Superior temporal gyrus (tissue), 1 donor: Measurements from ENCODE around the gene DGKQ.
A peak's percentile ranks its signal among the peaks of the same experiment; 100 is the strongest.
"Not testable (repeated sequence)": the region's sequence is repeated elsewhere in the genome, so short reads cannot be mapped to it uniquely, and the experiment has no call there.

Experiments used
- DNase-seq: peaks from one replicate; pipeline ENCODE4 v3.0.0-alpha.2; 2016; ENCODE audit errors: extremely low spot score

The DGKQ gene

DNA sequence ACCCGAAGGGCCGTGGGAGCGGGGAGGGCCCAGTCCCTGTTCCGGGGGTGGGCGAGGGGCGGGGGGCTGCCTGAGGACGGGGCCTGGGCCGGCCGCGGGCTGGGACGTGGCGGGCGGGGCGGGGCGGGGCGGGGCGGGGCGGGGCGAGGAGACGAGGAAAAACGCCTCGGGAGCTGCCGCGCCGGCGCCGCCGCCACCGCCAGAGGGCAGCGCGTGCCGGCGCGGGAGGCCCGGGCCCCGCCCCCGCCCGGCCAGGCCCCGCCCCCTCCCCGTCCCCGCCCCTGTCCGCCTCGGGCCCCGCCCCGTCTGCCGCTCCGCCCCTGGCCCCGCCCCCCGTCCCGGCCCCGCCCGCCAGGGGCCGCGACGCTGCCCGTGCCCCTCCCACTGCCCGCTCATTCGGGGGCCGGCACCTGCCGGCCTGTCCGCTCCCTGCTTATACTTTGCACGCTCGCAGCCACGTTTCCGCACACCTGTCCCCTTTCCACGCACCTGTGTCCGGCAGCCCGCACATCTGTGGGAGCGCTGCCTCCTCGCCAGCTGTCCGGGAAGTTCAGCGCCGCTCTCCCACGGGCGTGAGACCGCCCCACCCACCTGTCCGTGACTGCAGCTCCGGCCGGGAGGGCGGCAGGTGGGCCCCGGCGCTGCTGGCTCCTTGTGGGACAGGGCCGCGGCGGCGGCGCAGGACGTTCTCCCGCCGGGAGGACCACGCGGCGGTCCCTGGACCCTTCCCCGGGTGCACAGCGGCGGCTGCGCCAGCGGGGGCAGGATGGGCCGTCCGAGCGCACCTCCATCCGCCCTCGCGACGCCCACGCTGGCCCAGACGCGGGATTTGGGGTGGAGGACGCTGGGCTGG, 36.4 kb upstream of the DGKQ start:
- peak; percentile 43 for DNase-seq

DNA sequence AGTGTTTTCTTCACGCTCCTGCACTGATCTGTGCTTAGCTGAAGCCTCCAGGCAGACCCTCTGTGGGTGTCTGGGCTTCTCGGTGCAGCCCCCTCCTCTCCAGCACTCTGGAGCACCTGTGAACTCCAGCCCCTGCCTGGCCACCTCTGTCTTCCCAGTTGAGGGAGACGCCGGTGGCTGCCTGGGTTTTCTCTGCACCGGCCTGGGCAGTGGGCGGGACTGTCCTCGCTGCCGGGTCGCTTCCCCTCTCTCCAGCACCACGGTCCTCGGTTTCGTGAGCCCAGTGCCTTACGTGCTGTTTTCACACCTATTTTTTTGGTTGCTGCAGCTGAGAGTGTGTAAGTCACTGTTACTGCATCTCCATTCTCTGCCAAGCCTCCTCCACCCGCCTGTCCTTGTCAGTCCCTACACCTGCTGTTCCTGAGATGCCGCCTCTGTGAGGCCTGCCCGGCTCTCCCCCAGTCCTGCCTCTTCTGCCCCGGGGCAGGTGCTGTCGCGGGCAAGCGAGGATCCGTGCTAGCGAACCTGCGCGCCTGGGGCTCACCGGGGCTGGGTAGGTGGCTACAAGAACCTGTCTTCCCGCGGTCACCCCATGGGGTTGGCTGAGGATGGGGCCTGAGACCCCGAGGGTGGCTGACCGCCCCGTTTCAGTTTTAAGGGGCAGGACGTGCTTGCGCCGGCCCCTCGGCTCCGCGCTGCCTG, 35.6 kb upstream of the DGKQ start:
- DNase-seq: no peak

DNA sequence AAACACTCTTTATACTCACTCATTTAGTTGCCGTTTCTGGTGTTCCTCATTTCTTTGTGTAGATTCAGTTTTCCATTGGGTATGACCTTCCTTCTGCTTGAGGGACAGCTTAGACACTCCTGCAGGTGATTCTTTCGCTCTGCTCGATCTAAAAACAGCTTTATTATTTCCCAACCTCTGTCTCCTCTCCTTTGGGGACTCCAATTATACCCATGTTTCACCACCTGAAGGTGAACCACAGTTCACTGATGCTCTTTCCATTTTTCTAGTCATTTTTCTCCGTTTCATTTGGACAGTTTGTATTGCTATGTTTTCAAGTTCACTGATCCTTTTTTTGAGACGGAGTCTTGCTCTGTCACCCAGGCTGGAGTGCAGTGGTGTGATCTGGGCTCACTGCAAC, 33.5 kb upstream of the DGKQ start:
- no peak for DNase-seq

DNA sequence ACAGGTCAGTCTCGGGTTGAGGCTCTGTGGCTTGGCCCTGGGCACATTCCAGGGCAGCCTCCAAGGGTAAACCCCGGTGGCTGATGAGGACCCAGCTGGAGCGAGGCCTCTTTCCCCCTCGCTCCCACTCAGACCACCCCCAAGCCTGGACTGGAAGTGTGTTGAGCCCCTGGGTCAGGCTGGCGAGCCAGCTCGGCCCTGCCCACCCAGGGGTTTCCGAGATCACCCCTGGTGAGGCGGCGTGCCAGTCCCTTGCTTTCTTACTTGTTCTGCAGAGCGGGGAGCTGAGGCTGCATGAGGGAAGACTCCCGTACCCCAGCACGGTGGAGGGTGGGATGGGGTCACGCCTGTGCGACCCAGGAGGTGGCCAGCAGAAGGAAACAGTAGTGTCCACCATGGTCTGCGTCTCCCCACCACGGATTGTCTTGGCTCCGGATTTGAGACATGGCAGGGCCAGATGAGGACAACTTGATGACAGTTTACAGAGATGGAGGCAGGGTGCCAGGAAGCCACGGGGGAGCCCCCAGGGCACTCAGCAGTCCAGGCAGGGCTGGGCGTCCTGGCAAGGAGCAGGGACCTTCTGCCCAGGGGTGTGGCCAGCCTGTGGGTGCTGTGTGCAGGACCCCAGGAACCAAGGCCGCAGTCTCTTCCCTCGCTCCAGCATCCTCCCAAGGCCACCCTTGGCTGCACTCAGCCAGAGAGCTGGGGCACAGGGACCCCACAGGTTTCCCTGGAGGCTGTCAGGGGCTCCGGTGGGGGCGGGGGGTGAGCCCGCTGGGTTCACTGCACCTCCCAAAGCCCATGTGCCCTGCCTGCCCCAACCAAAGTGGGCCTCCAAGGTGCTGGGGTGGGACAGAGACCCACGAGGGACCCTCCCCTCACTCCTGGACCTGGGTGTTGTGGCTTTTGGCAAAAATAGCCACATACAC, 31.5 kb upstream of the DGKQ start:
- no peak for DNase-seq

DNA sequence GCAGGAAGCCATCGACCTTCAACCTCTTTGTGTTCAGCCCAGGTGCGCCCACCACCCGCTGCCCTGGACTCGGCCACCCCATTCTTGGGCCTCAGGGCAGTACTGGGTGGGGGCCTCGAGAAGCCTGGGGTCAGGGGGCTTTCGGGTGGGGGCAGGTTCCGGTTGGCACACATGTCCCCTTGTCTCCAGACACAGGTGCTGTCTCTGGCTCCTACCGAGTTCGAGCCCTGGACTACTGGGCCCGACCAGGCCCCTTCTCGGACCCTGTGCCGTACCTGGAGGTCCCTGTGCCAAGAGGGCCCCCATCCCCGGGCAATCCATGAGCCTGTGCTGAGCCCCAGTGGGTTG, 30.7 kb upstream of the DGKQ start:
- no peak for DNase-seq

DNA sequence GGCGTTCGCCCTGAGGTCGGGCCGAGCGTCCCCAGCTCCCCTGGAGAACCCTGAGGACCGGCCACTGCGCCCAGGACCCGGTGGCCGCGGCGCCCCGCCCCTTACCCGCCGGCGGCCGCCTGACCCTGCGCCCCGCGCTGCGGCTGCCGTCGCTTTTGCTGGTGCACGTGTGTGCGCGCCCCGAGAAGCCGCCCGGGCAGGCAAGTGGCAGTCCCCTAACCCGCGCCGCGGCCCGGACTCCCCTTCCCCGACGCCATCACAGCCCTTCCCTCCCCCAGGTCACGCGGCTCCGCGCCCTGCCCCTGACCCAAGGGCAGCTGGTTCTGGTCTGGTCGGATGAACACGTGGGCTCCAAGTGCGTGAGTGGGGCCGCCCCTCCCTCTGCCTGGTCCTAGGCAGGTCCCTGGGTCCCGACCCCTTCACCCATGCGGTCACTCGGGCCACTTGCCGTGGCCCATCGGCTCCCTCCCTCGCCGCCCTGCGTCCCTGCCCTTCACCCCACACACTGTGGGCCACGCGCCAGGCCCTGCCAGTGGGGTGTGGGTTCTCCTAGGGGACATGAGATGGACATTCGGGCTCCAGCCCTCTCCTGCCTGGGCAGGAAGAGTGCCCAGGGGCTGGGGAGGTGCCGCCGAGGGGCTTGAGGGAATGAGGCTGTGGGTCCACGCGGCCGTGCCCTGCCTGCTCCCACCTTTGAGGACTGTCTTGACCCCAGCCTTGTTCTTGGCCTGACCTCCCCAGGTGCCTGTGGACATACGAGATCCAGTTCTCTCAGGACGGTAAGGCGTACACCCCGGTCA, 30.1 kb upstream of the DGKQ start:
- no peak for DNase-seq

DNA sequence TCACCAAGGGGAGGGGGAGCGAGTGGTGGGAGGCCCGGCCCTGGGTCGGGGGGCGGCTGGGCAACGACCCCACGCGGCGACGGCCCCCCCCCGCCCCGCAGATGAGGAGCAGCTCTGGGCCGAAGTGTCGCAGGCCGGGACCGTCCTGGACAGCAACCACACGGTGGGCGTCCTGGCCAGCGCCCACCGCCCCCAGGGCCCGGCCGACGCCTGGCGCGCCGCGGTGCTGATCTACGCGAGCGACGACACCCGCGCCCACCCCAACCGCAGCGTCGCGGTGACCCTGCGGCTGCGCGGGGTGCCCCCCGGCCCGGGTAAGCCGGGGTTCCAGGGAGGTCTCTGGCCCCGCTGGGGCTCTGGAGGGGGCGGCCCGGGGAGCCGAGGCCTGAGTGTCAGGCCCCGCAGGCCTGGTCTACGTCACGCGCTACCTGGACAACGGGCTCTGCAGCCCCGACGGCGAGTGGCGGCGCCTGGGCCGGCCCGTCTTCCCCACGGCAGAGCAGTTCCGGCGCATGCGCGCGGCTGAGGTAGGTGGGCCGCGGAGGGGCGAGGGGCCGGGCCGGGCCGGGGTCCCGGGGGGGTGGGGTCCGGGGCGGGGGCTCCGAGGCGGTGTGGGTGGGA, 29.4 kb upstream of the DGKQ start:
- no peak for DNase-seq

DNA sequence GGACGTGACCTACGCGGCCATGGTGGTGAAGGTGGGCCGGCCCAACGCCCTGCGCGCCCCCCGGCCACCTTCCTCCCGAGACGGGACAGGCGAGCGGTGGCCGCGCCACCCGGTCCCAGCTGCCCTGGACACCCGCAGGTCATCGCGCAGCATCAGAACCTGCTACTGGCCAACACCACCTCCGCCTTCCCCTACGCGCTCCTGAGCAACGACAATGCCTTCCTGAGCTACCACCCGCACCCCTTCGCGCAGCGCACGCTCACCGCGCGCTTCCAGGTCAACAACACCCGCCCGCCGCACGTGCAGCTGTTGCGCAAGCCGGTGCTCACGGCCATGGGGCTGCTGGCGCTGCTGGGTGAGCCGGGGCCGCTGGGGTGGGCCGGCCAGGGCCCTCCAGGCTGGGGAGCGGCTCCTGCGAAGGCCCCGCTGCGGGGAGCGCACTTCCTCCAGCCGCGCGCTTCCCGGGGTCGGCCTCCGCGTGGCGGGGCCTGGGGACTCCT, 28.8 kb upstream of the DGKQ start:
- no peak for DNase-seq

DNA sequence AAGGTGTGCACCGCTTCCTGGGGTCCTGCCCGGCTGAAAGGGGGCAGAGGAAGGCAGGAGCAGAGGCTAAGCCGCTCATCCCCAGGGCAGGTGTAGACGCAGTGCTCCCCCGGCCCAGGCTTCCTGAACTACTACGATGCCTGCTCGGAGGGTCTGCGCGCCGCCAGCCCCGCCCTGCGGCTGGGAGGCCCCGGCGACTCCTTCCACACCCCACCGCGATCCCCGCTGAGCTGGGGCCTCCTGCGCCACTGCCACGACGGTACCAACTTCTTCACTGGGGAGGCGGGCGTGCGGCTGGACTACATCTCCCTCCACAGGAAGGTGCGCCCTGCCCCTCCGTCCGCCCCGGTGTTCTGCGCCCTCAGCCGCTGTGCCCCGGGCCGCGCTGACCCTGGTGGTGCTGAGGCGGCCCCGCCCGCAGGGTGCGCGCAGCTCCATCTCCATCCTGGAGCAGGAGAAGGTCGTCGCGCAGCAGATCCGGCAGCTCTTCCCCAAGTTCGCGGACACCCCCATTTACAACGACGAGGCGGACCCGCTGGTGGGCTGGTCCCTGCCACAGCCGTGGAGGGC, 28.3 kb upstream of the DGKQ start:
- no peak for DNase-seq

DNA sequence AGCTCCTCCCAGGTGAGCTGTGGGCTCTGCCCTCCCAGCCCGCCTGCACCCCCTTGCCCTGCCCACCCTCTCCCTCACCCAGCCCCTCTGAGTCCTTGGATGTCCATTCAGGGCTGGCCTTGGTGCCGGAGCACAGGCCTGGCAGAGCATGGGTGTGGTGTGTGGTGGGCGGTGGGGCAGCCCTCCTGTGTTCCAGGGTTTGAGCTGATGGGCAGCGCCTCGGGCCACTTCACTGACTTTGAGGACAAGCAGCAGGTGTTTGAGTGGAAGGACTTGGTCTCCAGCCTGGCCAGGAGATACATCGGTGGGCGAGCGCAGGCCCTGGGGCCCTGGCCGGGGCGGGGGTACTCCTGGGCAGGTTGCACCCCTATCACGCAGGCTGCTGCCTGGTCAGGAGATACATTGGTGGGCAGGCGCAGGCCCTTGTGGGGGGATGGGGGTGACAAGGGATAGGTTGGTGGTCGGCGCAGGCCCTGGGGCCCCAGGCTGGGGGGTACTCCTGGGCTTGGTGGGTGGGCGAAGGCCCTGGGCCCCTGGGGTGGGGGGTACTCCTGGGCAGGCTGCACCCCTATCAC, 27.4 kb upstream of the DGKQ start:
- DNase-seq: no peak

DNA sequence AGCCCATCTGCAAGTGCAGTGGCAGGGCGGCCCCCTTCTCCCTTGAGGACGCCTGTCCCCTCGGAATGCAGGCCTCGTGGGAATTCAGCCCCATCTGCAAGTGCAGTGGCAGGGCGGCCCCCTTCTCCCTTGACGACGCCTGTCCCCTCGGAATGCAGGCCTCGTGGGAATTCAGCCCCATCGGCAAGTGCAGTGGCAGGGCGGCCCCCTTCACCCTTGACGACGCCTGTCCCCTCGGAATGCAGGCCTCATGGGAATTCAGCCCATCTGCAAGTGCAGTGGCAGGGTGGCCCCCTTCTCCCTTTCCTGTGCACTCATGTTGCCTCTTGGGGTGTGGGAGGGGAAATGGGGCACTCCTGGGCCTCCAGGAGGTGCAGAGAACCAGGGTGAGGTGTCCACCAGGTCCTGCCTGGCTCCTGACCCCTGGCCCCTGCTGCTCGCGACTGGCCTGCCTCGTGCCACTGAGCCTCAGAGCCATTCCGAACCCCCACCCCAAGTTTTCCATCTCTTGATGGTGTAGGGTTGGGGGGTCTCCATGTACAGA, 26.6 kb upstream of the DGKQ start:
- no peak for DNase-seq

DNA sequence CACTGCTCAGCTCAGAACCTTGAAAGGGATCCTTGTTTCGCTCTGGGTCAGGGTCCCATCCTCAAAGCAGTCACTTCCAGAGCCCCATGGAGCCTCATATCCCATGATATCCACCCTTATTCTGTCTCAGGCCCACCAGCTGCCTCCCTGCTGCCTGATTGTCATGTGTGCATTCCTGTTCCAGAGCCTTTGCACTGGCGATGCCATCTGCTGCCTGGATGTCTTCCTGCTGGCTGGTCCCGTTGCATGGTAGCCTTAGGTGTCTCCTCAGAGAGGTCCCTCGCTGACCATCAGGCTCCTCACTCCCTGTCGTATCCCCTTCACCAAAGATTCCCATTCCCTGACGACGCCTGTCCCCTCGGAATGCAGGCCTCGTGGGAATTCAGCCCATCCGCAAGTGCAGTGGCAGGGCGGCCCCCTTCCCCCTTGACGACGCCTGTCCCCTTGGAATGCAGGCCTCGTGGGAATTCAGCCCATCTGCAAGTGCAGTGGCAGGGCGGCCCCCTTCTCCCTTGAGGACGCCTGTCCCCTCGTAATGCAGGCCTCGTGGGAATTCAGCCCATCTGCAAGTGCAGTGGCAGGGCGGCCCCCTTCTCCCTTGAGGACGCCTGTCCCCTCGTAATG, 26.0 kb upstream of the DGKQ start:
- DNase-seq: not testable (repeated sequence)

DNA sequence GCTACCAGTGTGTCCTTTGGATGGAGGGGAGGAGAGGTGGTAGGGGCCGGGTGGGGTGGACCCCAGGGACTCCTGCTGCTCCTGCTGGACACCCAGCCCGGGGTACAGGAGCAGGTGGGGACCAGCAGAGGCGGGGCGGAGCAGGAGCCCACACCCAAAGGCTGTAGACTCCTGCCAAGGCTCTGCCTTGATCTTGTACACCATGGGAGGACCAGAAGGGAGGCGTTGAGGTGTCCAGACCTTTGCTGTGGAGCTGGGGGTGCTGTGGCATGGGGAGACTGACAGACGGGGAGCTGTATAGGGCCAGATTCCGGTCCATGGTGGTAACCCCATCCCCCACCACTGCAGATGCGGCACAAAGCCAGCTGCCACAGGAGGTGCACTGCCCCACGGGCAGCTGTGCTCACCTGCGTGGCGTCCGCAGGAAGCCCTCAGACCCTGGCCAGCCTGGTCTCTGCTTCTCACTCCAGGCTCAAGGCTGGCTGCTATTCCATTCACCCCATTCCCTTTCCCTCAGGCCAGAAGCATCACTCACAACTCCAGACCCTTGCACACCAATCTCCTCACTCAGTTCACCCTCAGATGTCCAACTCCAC, 24.8 kb upstream of the DGKQ start:
- DNase-seq: no peak

DNA sequence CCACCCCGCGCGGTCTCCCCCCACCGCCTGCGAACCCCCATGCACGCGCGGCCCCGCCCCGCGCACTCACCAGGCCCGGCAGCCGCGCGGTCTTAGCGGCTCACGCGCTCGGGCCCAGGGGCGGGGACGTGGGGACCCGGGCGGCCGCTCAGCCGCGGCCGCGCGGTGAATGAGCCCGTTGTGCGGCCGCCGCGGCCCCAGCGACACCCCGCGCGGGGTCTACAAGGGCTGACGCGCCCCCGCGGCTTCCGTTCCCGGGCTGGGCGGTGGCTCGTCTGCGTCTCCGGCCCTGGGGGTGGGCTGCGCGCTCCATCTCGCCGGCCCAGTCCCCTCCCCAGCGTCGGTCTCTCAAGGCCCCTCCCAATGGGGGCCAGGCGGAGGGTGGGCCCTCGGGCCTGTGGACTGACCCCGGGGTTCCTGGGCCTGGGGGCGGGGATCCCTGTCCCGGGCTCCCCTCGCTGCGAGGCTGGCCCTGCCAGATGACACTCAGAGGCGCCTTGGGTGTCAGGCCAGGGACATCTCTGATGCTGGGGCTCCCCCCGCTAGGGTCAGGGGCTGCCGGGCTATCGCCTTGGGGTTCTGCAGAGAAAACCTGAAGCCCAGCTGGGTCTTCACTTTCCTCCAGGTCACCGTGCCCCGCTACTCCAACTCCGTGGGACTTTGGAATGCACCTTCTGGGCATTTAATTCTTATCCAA, 24.2 kb upstream of the DGKQ start:
- no peak for DNase-seq

DNA sequence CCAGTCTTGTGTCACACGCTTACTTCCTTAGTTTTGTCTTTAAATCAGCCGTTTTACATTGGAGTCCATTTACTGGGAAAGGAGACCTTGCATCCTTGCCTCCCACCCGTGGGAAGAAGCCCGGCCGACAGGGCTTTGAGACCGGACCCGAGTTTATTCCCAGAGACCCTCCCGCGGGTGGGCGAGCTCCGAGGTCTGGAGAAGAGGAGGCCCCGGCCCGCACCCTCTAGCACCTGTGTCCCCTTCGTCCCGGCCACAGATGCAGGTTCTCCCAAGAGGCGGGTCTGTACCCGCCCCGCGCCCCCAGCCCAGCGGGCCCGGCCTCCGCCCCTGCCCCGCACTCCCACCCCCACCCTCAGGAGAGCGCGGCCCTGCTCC, 23.6 kb upstream of the DGKQ start:
- no peak for DNase-seq

DNA sequence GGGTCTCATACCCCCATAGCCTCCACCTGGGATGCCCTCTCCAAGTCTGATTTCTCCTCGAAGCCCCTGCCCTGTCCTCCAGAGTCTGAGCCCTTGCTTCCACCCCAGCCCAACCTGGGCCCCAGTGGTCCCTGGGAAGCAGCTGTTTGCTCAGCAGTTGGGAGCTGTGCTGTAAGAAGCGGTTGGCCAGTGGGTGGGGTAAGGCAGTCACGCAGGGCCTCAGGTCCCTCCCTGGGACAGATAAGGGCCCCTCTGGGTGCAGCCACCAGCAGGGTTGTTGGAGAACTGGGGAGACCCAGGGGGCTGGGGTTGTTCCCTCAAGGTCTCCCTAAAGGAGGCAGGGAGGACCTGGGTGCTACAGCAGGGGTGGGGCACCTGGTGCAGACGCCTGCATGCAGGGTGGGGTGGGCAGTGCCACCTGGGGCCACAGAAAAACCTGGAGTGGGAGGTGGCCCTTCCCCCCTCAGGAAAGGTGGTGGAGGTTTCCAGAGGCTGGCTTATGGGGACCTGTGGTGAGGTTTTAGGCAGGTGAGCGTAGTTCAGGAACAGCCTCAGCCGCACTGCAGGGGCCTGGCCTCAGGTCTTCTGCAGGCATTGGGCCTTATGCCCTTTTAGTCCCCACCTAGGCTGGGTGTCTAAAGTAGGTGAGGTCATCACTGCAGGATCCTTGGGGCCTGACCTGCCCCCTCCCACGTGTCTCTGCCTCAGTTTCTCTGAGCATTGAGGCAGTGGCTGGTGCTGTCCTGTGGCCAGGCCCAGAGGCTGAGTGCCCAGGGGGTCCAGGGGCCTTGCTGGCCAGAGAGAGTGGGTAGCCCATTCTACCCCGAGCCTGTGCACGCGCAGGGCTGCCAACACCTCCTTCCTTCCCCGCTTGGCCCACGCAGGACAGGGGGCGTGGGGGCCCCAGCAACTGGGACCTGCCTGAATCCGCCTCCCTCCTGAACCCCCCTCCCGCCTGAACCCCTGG, 22.9 kb upstream of the DGKQ start:
- DNase-seq: no peak

DNA sequence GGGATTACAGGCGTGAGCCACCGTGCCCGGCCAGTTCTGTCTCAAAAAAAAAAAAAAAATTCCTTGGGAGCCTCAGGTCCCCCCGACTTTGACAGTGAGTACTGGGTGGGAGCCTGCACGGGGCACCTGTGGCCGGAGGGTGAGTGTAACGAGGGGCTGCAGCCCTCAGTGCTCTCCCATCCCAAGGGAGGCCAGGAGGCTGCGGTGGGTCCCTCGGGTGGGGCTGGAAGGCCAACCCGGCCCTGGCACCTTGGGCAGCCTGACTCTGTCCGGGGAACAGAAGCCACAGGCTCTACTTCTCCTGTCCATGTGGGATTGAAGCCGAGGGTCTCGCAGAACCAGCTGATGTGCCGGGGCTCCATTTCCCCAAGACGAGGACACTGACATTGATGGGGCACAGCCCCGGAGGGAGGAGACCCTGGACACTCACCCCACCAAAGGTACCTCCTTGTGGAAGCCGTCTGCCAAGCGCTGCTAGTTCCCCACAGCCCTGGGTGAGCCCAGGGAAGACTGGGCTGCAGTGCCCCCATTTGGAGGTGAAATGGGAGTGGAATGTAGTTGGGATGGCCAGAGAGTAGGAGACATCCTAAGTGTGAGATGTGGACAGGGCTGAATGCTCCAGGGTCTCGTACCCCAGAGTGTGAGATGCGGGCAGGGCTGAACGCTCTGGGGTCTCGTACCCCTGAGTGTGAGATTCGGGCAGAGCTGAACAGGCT, 22.1 kb upstream of the DGKQ start:
- no peak for DNase-seq
